Stimulated activated CD8-positive, alpha-beta memory T cell treated with anti-CD3 and anti-CD28 coated beads, Interleukin-7, amount 100 ng/mL, for 4 hours (primary cell): ENCODE data around the gene PDE7B.

Experiments
- DNase-seq, 2 donors: peaks; one replicate each; pipeline ENCODE4 v3.0.0-alpha.2; 2020; ENCODE audit warnings: low read depth in 2 of 2

PDE7B gene

GRCh38 chr6:135935941-135936601, 84.6 kb downstream of the PDE7B start:
- no peak for DNase-seq

- no peak for DNase-seq
These were observed 85.1 kb downstream of the PDE7B start for GRCh38 chr6:135936606-135937005.

GRCh38 chr6:135937106-135937505, 85.6 kb downstream of the PDE7B start:
- DNase-seq: no peak

- DNase-seq: no peak
These were observed 87.2 kb downstream of the PDE7B start for GRCh38 chr6:135938576-135939207.

- DNase-seq: no peak
These were observed 87.7 kb downstream of the PDE7B start for GRCh38 chr6:135939208-135939591.

- DNase-seq: no peak
These were observed 89.2 kb downstream of the PDE7B start for GRCh38 chr6:135940616-135941167.

- no peak for DNase-seq
These were observed 89.9 kb downstream of the PDE7B start for GRCh38 chr6:135941275-135942025.

- DNase-seq: no peak
These were observed 92.6 kb downstream of the PDE7B start for GRCh38 chr6:135944120-135944519.

GRCh38 chr6:135946674-135947073, 95.2 kb downstream of the PDE7B start:
- no peak for DNase-seq

GRCh38 chr6:135950669-135951068, 99.2 kb downstream of the PDE7B start:
- DNase-seq: no peak

GRCh38 chr6:135951169-135951568, 99.7 kb downstream of the PDE7B start:
- no peak for DNase-seq

GRCh38 chr6:135953818-135954217, 102.3 kb downstream of the PDE7B start:
- DNase-seq: no peak

- no peak for DNase-seq
These were observed 103.6 kb downstream of the PDE7B start for GRCh38 chr6:135955099-135955498.

GRCh38 chr6:135962731-135963130, 111.2 kb downstream of the PDE7B start:
- no peak for DNase-seq

GRCh38 chr6:135970750-135971149, 119.2 kb downstream of the PDE7B start:
- no peak for DNase-seq

GRCh38 chr6:135971351-135971750, 119.8 kb downstream of the PDE7B start:
- no peak for DNase-seq

GRCh38 chr6:135972150-135972549, 120.6 kb downstream of the PDE7B start:
- DNase-seq: no peak

- DNase-seq: no peak
These were observed 121.1 kb downstream of the PDE7B start for GRCh38 chr6:135972586-135972985.

- DNase-seq: no peak
These were observed 122.9 kb downstream of the PDE7B start for GRCh38 chr6:135974426-135974825.

GRCh38 chr6:135976585-135976984, 125.1 kb downstream of the PDE7B start:
- DNase-seq: no peak

- DNase-seq: no peak
These were observed 131.6 kb downstream of the PDE7B start for GRCh38 chr6:135983093-135983492.

GRCh38 chr6:135983718-135984343, 132.3 kb downstream of the PDE7B start:
- no peak for DNase-seq
